ENCODE results near the gene NDEL1. TPM values are rescaled to one million over a fixed set of nuclear protein-coding genes. Genes with fewer than 3 reads are reported as not detected.

NDEL1 gene
- total RNA-seq, 1 donor from 2014 or later = 60.2 TPM

DNA sequence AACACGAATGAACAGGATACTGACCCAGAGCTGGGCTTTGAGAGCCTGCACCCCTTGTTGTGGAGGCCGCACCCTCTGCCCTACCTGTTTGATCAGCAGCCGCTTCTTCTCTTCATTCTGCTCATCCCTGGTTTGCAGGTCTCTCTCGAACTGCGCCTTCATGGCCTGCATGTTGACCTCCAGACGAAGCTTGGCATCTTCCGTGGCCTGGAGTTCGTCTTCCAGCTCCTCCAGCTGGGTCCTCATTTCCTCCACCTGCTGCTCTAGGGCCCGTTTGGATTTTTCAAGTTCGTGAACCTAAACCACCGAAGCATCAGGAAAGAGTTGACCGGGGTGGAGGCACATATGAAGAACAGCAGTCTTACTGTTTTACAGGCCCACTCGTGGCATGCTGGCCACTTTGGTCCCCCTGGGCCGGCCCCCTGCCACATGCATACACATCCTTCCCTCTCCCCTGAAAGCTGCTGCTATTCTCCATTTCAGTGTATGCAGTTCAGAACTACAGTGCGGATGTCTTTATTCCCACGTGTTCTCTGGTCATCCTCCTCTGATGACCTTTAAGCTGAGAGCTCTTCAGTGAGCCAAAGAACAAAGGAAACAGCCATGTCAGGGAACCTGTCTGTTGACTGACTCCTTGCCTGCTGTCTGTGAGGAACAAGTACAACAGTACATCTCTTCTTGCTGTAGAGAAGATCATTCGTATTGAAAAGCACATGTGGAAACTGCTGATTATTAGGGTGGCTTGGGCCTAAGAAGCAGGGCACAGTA lies 54.8 kb downstream of the NDEL1 start:
- H3K4me3 Mint-ChIP-seq = no peak overlapping the region

DNA sequence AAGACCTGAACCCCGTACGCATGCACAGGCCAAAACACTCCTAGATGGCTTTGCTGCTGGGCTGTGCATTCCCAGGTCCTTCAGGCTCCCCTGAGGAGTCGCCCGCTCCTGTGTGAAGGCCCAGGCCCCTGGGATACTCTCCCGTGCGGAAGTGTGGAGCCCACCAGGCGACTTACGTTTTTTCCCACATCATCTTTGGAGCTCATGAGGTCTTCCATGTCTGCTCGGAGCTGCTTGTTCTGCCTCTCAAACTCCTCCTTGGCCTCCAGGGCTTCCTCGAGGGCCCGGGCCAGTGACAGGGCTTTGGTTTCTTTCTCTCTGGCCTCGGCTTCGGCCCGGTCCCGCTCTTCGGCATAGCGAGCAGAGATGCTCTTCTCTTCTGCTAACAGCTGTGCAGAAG lies 56.4 kb downstream of the NDEL1 start:
- DNase-seq (ENCODE audit: low spot score in 2 of 2, unreplicated experiment in 2 of 2) = no peak
- Mint-ChIP-seq H3K36me3 (peaks cover 61% of the 10 kb centered on the region), H3K27me3 (ENCODE audit: low read depth) (no peaks in the 10 kb centered on the region), H3K4me1 (no peaks in the 10 kb centered on the region), H3K4me3 (no peak overlapping the region), H3K9me3 (no peaks in the 10 kb centered on the region), H3K27ac (no peak overlapping the region)
- TF ChIP-seq, protein P1, sequence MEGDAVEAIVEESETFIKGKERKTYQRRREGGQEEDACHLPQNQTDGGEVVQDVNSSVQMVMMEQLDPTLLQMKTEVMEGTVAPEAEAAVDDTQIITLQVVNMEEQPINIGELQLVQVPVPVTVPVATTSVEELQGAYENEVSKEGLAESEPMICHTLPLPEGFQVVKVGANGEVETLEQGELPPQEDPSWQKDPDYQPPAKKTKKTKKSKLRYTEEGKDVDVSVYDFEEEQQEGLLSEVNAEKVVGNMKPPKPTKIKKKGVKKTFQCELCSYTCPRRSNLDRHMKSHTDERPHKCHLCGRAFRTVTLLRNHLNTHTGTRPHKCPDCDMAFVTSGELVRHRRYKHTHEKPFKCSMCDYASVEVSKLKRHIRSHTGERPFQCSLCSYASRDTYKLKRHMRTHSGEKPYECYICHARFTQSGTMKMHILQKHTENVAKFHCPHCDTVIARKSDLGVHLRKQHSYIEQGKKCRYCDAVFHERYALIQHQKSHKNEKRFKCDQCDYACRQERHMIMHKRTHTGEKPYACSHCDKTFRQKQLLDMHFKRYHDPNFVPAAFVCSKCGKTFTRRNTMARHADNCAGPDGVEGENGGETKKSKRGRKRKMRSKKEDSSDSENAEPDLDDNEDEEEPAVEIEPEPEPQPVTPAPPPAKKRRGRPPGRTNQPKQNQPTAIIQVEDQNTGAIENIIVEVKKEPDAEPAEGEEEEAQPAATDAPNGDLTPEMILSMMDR (IDR thresholded peaks at IDR 0.05; ENCODE audit: unreplicated experiment) = no peak

More for the DNA sequence above, 54.8 kb downstream of the NDEL1 start:
- no peak for DNase-seq (ENCODE audit: low spot score in 2 of 2, unreplicated experiment in 2 of 2)
- Mint-ChIP-seq H3K27ac (peak overlapping the region; percentile 40), H3K27me3 (ENCODE audit: low read depth) (no peaks in the 10 kb centered on the region), H3K4me1 (no peaks in the 10 kb centered on the region), H3K9me3 (peaks cover 7% of the 10 kb centered on the region), H3K36me3 (peaks cover 70% of the 10 kb centered on the region)
- TF ChIP-seq, protein P1 (IDR thresholded peaks at IDR 0.05; ENCODE audit: unreplicated experiment) = no peak

DNA sequence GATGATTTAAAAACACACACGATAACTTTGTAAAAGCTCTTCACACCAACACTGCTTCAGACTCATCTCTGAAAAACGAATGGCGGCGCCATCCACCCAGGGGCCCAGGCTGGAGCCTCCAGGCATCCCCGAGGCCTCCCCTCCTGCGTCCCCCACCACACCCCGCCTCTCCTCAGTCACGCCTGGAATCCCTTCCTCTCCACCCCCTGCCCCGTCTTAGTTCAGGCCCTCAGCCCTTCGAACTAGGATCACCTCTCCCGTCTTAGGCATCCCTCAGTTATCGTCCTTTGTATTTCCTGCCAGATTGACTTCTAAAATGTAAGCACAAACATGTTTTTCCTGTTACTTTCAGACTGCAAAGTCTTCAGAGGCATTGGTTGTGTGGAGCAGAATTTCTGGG lies 58.3 kb downstream of the NDEL1 start:
- Mint-ChIP-seq H3K4me1 (no peaks in the 10 kb centered on the region), H3K9me3 (no peaks in the 10 kb centered on the region), H3K27ac (peak overlapping the region; percentile 51), H3K27me3 (ENCODE audit: low read depth) (no peaks in the 10 kb centered on the region), H3K36me3 (peaks cover 48% of the 10 kb centered on the region), H3K4me3 (no peak overlapping the region)
- DNase-seq (ENCODE audit: low spot score in 2 of 2, unreplicated experiment in 2 of 2) = no peak
- TF ChIP-seq, protein P1 (IDR thresholded peaks at IDR 0.05; ENCODE audit: unreplicated experiment) = no peak

DNA sequence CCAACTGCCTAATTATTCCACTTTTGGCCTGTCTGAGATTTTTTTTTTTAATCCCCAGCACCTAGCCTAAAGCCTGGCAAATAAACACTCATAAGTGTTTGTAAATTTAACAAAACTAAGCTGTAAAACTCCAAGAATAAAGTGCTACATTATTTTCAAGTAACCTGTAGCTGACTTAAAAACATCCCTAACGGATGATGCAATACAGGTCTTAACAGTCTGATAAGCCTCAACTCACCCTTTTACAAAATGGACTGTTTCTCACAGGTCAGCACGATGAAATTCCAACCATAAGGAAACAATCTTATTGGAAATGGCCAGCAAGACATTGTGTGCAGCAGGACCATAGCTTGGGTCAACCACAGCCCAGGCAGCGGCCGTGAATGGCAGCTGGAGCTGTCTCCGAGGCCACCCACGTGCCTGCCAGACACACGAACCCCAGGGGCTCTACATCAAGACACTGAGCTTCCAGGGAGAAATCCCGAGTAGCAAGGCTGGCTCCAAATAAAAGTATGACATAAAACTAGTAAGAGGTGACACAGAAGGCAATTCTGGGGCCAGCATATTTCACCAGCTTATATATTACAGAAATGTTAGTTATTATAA lies 58.9 kb downstream of the NDEL1 start:
- no peak for DNase-seq (ENCODE audit: low spot score in 2 of 2, unreplicated experiment in 2 of 2)
- no peaks in the 10 kb centered on the region for H3K9me3 Mint-ChIP-seq
- TF ChIP-seq, protein P1 (IDR thresholded peaks at IDR 0.05; ENCODE audit: unreplicated experiment) = no peak
- peaks cover 49% of the 10 kb centered on the region for H3K36me3 Mint-ChIP-seq
- H3K27me3 Mint-ChIP-seq (ENCODE audit: low read depth) = no peaks in the 10 kb centered on the region
- H3K27ac Mint-ChIP-seq = peak overlapping the region; percentile 51
- no peak overlapping the region for H3K4me3 Mint-ChIP-seq
- H3K4me1 Mint-ChIP-seq = no peaks in the 10 kb centered on the region

DNA sequence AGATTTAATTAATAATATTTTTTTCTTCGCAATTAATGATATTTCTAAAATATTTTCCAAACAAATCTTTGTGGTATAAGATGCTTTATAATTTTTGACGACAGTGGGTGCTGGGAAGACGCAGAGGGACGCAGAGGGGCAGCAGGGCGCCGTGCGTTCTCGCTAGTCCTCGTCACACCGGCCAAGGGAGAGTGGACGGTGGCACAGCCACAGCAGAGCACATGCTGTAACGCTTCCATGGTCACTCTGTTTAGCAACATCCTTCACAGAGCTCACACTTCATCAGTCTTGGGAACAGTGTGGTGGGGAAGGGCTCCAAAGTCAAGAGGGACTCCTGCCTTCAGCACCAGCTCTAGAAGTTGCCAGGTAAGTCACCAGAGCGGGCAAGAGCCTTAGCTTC lies 60.4 kb downstream of the NDEL1 start:
- H3K4me3 Mint-ChIP-seq = no peak overlapping the region
- no peaks in the 10 kb centered on the region for H3K27me3 Mint-ChIP-seq (ENCODE audit: low read depth)
- TF ChIP-seq, protein P1 (IDR thresholded peaks at IDR 0.05; ENCODE audit: unreplicated experiment) = no peak
- no peak overlapping the region for H3K27ac Mint-ChIP-seq
- DNase-seq (ENCODE audit: low spot score in 2 of 2, unreplicated experiment in 2 of 2) = no peak
- no peaks in the 10 kb centered on the region for H3K9me3 Mint-ChIP-seq
- H3K4me1 Mint-ChIP-seq = no peaks in the 10 kb centered on the region
- H3K36me3 Mint-ChIP-seq = peaks cover 48% of the 10 kb centered on the region
